Left colon (tissue), 2 donors: ENCODE measurements around the gene PET117. TPM values are rescaled to one million over a fixed set of nuclear protein-coding genes. Genes with fewer than 3 reads are reported as not detected.
A peak's percentile ranks its signal among the peaks of the same experiment; 100 is the strongest.
"Not testable (repeated sequence)": the region's sequence is repeated elsewhere in the genome, so short reads cannot be mapped to it uniquely, and the experiment has no call there.

Experiments
- ATAC-seq: fragments of 200-7000 bp; cut with Tn5 transposase; one replicate; pipeline ENCODE4 v1.9.1; 2020; ENCODE audit warnings: mild to moderate bottlenecking, moderate library complexity
- DNase-seq, 2 donors: peaks; one replicate each; pipeline ENCODE4 v3.0.0-alpha.2; 2020
- intact Hi-C, 2 donors: fragments of 100-400 bp; cut with DNase I in 1 of 2; cut with micrococcal nuclease in 1 of 2; formaldehyde crosslinking; loops; one replicate each; pipeline versions ENCODE4 v1.11.2 to v1.14.0; 2022; cut with DNase I, micrococcal nuclease
- long read RNA-seq: library from polyadenylated mRNA; unstranded; transcript quantifications from one replicate; pipeline ENCODE4 v2.0.0, GENCODE V29; 2021
- total RNA-seq, 2 donors: library from RNA; stranded (reverse); fragmentation: NEBNext Ultra II Directional; extraction: Animal tissue kit (Norgen Biotek cat#: 25700); gene quantifications; one replicate each; pipeline ENCODE4 v1.2.1, GENCODE V29; 2021
- donor health status: DM: no; HTN: no; CAD: no.
- donor health status: DM: yes; HTN: yes; CAD: no.

PET117 gene
- 10 to 100 TPM; 14.8 to 16.8 TPM for total RNA-seq
- long read RNA-seq, transcript PET117-201 (2 exons, 1,141 nt): major isoform, 24 of 24 reads
- long read RNA-seq, partial matches to known transcripts: 0 of 24 reads
- long read RNA-seq, other reads (novel, unspliced or antisense): 0 of 24 reads

GRCh38 chr20:18137412-18138265 lies at the start of gene PET117, which contains the start of gene KAT14:
Gene PET117, plus strand, starts transcription at chr20:18137863. Its CDS starts 93 bp downstream, at chr20:18137956.
Gene KAT14, plus strand, starts transcription at chr20:18137863. Its CDS starts 4,798 bp downstream, at chr20:18142661.
- DNase-seq: peak; percentile 88 to 93
- intact Hi-C loops: no loop called here
- peak; percentile 85 for ATAC-seq

- DNase-seq, intact Hi-C loops, ATAC-seq: not testable (repeated sequence)
Measured at GRCh38 chr20:18088298-18088697, 49.4 kb upstream of the PET117 start.

GRCh38 chr20:18088841-18089240 lies 48.8 kb upstream of the PET117 start:
- intact Hi-C loops, DNase-seq, ATAC-seq: not testable (repeated sequence)

GRCh38 chr20:18090044-18090443 lies 47.6 kb upstream of the PET117 start:
- intact Hi-C loops: no loop called here

GRCh38 chr20:18090477-18090876 lies 47.2 kb upstream of the PET117 start:
- ATAC-seq (no peak), DNase-seq (no peak)
- intact Hi-C loops: no loop called here

More at GRCh38 chr20:18090044-18090443, 47.6 kb upstream of the PET117 start:
- DNase-seq (no peak), ATAC-seq (no peak)

GRCh38 chr20:18091623-18092022 lies 46.0 kb upstream of the PET117 start:
- no peak for DNase-seq
- intact Hi-C loops: no loop called here

GRCh38 chr20:18092890-18093289 lies 44.8 kb upstream of the PET117 start:
- DNase-seq (no peak), ATAC-seq (no peak)
- intact Hi-C loops: no loop called here

More at GRCh38 chr20:18091623-18092022, 46.0 kb upstream of the PET117 start:
- ATAC-seq: peak; percentile 95

- ATAC-seq: no peak
- no peak for DNase-seq
- intact Hi-C loops: no loop called here
Measured at GRCh38 chr20:18093388-18093787, 44.3 kb upstream of the PET117 start.

GRCh38 chr20:18094191-18094590 lies 43.5 kb upstream of the PET117 start:
- DNase-seq: no peak
- peak; percentile 48 for ATAC-seq
- intact Hi-C loops: no loop called here

GRCh38 chr20:18100569-18100968 lies 37.1 kb upstream of the PET117 start:
- DNase-seq, ATAC-seq, intact Hi-C loops: not testable (repeated sequence)

GRCh38 chr20:18101125-18101810 lies 36.4 kb upstream of the PET117 start:
- ATAC-seq (peak; percentile 30), DNase-seq (no peak)
- intact Hi-C loops: no loop called here

GRCh38 chr20:18103497-18103896 lies 34.2 kb upstream of the PET117 start:
- no peak for DNase-seq
- intact Hi-C loops: no loop called here
- peak; percentile 93 for ATAC-seq

- intact Hi-C loops: no loop called here
- ATAC-seq: no peak
- DNase-seq: no peak
Measured at GRCh38 chr20:18108326-18108725, 29.3 kb upstream of the PET117 start.

- DNase-seq, intact Hi-C loops, ATAC-seq: not testable (repeated sequence)
Measured at GRCh38 chr20:18128574-18128973, 9.1 kb upstream of the PET117 start.

- ATAC-seq (no peak), DNase-seq (no peak)
- intact Hi-C loops: no loop called here
Measured at GRCh38 chr20:18132663-18133062, 5.0 kb upstream of the PET117 start.

- intact Hi-C loops: no loop called here
- DNase-seq (peak; percentile 25 to 31), ATAC-seq (peak; percentile 42)
Measured at GRCh38 chr20:18133962-18134361, 3.7 kb upstream of the PET117 start.

- intact Hi-C loops: no loop called here
- ATAC-seq: peak; percentile 39
- no peak for DNase-seq
Measured at GRCh38 chr20:18138266-18138582, 561 bp downstream of the PET117 start.

- intact Hi-C loops: no loop called here
- peak; percentile 62 for ATAC-seq
- DNase-seq: no peak
Measured at GRCh38 chr20:18138639-18139583, 1.2 kb downstream of the PET117 start.

- no peak for DNase-seq
- intact Hi-C loops: no loop called here
- ATAC-seq: no peak
Measured at GRCh38 chr20:18139832-18140231, 2.2 kb downstream of the PET117 start.
